Nephron (organoid): Measurements from ENCODE around the gene SEC16B.

Experiments
- H3K27ac Mint-ChIP-seq, 3 experiments: 2 replicates each; pipeline ENCODE4 v1.8.0; 2020; ENCODE audit warnings: mixed read lengths in 3 of 3, mild to moderate bottlenecking in 2 of 3, moderate library complexity in 1 of 3
- H3K27me3 Mint-ChIP-seq: 2 replicates; pipeline ENCODE4 v1.8.0; 2021; ENCODE audit warnings: low read depth, mild to moderate bottlenecking, moderate library complexity, mixed read lengths
- H3K36me3 Mint-ChIP-seq: 2 replicates; pipeline ENCODE4 v1.8.0; 2020; ENCODE audit warnings: low read depth, mixed read lengths
- H3K4me1 Mint-ChIP-seq: 2 replicates; pipeline ENCODE4 v1.8.0; 2020; ENCODE audit warnings: mixed read lengths
- H3K4me3 Mint-ChIP-seq, 3 experiments: 2 replicates each; pipeline ENCODE4 v1.8.0; 2020; ENCODE audit warnings: mild to moderate bottlenecking in 3 of 3, mixed read lengths in 3 of 3, moderate library complexity in 2 of 3
- H3K9me3 Mint-ChIP-seq: 2 replicates; pipeline ENCODE4 v1.8.0; 2020; ENCODE audit warnings: mixed read lengths
- CTCF ChIP-seq, 3 experiments: fragments of 200-600 bp; sonication (generic); IDR thresholded peaks; one replicate each; pipeline ENCODE4 v1.5.0; 2021; ENCODE audit warnings: antibody characterized with exemption in 3 of 3; ENCODE audit not compliant: unreplicated experiment in 3 of 3

The SEC16B gene

GRCh38 chr1:177969825-177970371 lies at the start of gene SEC16B:
Gene SEC16B (minus strand): TSS chr1:177970058. CDS start chr1:177967981, 2,077 bp downstream.
- Mint-ChIP-seq H3K4me1 (no peaks in the 10 kb centered on the region), H3K27me3 (peaks cover 8% of the 10 kb centered on the region), H3K9me3 (no peaks in the 10 kb centered on the region), H3K4me3 (no peak within 1 kb of the TSS), H3K27ac (no peak within 1 kb of the TSS), H3K36me3 (no peaks in the 10 kb centered on the region)
- no peak for TF ChIP-seq CTCF (IDR thresholded peaks at IDR 0.05; ENCODE audit: unreplicated experiment in 3 of 3)

GRCh38 chr1:178019622-178020021 lies 49.8 kb upstream of the SEC16B start:
- no peak for TF ChIP-seq CTCF (IDR thresholded peaks at IDR 0.05; ENCODE audit: unreplicated experiment in 3 of 3)
- Mint-ChIP-seq H3K27me3 (peaks cover 4% of the 10 kb centered on the region), H3K4me1 (no peaks in the 10 kb centered on the region), H3K36me3 (peaks cover 26% of the 10 kb centered on the region), H3K27ac (no peak overlapping the region), H3K4me3 (no peak overlapping the region), H3K9me3 (peaks cover 18% of the 10 kb centered on the region)

DNA sequence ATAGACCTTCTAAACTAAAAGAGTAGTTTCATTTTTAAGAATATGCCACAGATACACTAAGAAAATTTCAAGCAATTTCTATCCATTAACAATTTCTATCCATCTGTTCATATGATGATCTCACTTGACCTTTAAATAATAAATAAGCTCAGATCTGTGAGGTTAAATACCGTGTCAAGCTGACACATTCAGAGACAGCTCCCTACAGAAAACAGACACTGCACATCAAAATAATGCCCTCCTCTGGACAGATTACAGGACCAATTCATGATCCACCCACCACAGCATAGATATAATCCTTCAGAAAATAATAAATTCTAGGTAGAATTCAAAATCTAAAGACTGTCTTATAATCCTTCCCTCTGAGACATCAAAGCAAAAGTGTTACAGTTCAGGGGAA lies 49.4 kb upstream of the SEC16B start:
- Mint-ChIP-seq H3K27me3 (peaks cover 4% of the 10 kb centered on the region), H3K4me3 (no peak overlapping the region), H3K27ac (no peak overlapping the region), H3K4me1 (no peaks in the 10 kb centered on the region), H3K36me3 (peaks cover 26% of the 10 kb centered on the region), H3K9me3 (peaks cover 18% of the 10 kb centered on the region)
- TF ChIP-seq CTCF (IDR thresholded peaks at IDR 0.05; ENCODE audit: unreplicated experiment in 3 of 3) = no peak

GRCh38 chr1:178017517-178017916 lies 47.7 kb upstream of the SEC16B start:
- Mint-ChIP-seq H3K27me3 (peaks cover 12% of the 10 kb centered on the region), H3K4me3 (no peak overlapping the region), H3K4me1 (no peaks in the 10 kb centered on the region), H3K27ac (no peak overlapping the region), H3K9me3 (peaks cover 18% of the 10 kb centered on the region), H3K36me3 (peaks cover 26% of the 10 kb centered on the region)
- TF ChIP-seq CTCF (IDR thresholded peaks at IDR 0.05; ENCODE audit: unreplicated experiment in 3 of 3) = no peak

- peaks cover 9% of the 10 kb centered on the region for H3K36me3 Mint-ChIP-seq
- H3K4me1 Mint-ChIP-seq = peaks cover 5% of the 10 kb centered on the region
- H3K4me3 Mint-ChIP-seq = no peak overlapping the region
- no peak for TF ChIP-seq CTCF (IDR thresholded peaks at IDR 0.05; ENCODE audit: unreplicated experiment in 3 of 3)
- peaks cover 6% of the 10 kb centered on the region for H3K9me3 Mint-ChIP-seq
- H3K27me3 Mint-ChIP-seq = peaks cover 8% of the 10 kb centered on the region
- no peak overlapping the region for H3K27ac Mint-ChIP-seq
Measured at GRCh38 chr1:178011864-178012503, 42.1 kb upstream of the SEC16B start.

GRCh38 chr1:178011465-178011828 lies 41.6 kb upstream of the SEC16B start:
- no peak overlapping the region for H3K4me3 Mint-ChIP-seq
- H3K27ac Mint-ChIP-seq = no peak overlapping the region
- H3K9me3 Mint-ChIP-seq = peaks cover 6% of the 10 kb centered on the region
- no peak for TF ChIP-seq CTCF (IDR thresholded peaks at IDR 0.05; ENCODE audit: unreplicated experiment in 3 of 3)
- H3K36me3 Mint-ChIP-seq = peaks cover 3% of the 10 kb centered on the region
- peaks cover 5% of the 10 kb centered on the region for H3K4me1 Mint-ChIP-seq
- H3K27me3 Mint-ChIP-seq = peaks cover 8% of the 10 kb centered on the region
